GM10847 (cell line): ENCODE data around the gene METRN.

Source experiments
- POLR2A ChIP-seq: IDR thresholded peaks from 2 replicates; pipeline ENCODE4 v1.6.1; 2011; ENCODE audit not compliant: insufficient read length; ENCODE audit errors: extremely low read depth

METRN gene

DNA sequence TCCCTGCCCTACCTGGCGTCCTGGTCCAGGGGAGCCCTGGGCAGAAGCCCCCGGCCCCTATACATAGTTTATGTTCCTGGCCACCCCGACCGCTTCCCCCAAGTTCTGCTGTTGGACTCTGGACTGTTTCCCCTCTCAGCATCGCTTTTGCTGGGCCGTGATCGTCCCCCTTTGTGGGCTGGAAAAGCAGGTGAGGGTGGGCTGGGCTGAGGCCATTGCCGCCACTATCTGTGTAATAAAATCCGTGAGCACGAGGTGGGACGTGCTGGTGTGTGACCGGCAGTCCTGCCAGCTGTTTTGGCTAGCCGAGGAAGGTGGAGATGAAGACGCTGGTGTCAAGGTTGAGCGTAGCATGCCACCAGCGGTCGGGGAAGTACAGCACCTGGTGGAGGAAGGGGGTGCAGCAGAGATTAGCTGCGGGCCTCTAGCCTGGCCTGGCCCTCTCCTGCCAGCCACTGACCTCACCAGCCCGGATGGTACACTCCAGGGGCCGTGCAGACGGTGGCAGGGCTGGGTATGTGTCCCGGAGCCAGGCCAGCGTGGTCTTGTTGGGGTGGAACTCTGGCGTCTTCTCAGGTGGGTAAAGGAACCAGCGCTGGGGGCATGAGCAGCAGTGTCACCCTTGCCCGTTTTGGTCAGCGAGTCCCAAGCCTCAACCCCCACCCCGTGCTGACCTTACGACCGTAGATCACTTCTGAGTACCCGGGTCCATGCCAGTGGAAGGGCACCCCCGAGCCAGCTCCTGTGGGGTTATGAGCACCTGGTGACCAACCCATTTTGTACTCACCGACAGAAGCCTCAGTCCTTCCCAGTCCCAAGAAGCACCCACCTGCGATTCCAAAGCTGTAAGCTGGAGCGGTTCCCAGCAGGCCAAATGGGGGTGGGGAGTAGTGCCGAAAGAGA, 32.2 kb upstream of the METRN start:
- no peak for TF ChIP-seq POLR2A

DNA sequence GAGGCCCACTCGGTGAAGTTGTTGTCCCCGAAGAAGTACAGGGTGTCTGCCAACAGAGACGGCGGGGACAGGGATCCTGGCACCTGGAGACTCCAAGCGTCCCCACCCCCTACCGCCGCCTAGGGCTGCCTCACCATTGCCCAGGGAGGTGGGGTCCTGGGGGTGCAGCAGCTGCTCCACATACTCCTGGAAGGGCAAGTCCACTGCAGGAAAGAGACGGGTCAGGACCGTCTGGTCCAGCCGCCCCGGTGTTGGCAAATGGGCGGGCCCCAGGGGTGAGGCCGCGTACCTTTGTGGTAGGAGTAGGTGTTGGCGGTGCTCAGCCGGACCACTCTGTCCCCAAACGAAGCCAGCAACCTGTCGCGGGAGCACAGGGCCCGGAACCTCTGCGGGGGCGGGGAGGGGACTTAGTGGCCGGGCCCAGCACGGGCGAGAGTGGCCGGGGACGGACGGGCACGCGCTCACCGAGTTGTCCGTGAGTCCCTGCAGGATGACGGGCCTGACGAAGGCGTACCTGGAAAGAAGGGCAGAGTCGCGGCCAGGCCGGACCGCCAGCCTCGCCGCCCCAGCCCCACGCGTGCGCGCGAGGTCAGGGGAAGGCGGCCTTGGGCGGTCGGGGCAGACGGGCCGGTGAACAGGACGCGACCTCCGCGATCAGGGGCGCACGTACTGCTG, 31.4 kb upstream of the METRN start:
- TF ChIP-seq POLR2A = no peak

DNA sequence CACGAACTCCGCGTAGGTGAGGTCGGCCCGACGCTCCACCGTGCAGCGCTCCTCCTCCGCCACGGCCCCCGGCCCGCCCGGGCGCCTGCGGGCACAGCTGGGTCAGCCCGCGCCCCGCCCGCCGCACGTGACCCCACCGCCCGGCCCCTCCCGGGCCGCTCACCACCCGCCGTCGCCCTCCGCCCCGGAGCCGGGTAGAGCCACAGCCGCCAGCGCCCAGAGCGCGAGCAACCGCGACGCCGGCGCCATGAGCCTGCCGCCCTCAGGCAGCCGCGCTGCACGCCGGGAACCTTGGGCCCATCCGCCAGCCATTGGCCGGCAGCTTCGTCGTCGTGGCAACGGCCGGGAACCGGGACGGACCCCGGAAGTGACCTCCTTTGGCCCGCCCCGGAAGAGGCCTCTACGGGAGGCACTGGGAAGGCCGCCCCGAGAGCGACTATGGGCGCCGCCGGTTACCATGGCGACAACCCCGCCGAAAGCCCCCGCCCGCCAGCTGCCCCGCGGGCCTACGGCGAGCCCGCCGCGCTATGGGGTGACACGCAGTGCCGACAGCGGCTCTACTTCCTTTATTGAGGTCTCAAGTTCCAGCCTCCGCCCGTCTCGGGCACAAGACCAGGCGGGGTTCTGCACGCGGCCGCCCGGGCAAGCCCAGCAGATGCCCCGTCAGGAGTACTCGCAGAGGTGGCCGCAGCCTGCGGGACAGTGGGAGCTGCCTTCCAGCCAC, 30.7 kb upstream of the METRN start, which contains the start of gene JMJD8:
JMJD8 (minus strand) TSS at position 264 of the 724 bp plus-strand sequence; CDS start at position 249, 15 bp downstream.
- TF ChIP-seq POLR2A = peak; percentile 90

DNA sequence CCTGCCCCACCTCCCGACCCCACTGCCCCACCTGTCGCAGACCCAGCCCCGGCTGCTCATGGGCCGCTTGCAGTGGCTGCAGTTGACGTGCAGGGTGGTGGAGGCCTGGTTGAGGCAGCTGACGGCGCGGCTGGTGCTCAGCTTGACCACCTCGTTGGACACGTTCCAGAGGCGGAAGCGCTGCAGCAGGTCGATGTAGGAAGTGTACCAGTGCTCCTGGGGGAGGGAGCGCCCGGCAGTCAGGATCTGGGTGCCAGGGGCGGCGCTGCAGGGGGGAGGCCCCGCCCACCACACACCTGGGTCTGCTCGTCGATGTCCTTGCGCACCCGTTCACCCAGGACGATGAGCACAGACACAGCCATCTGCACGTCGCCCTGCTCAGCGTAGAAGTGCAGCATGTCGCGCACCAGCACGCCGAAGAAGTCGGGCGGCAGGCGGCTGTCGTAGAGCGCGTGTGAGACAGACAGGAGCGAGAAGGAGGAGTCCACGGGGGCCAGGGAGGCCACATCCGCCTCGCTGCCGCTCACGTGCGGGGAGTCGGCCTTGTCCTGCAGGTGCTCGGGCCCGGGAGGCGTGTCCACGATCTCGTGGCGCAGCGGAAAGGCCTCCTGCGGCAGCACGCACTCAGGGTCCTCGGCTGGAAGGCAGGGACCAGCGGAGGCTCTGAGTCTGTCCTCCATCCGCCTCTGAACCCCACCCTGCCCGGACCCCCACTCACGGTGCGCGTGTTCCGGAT, 29.8 kb upstream of the METRN start:
- TF ChIP-seq POLR2A = no peak

DNA sequence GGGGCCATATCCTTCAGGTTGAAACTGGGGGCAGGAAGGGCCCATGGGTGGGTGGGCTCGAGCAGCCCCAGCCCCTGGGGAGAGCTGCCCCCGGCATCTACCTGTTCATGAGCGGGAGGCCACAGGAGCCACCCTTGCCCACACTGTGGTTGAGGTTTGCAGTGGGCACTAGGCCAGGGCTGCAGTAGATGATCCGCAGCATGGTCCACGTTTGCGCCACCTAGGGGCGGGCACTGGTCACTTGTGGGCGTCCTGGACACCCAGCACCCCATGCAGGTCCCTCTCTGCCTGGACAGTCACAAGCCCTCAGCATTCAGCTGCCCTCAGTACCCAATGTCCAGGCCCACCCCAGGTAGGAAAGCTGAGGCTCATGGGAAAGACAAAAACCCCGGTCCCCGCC, 29.0 kb upstream of the METRN start:
- no peak for TF ChIP-seq POLR2A

DNA sequence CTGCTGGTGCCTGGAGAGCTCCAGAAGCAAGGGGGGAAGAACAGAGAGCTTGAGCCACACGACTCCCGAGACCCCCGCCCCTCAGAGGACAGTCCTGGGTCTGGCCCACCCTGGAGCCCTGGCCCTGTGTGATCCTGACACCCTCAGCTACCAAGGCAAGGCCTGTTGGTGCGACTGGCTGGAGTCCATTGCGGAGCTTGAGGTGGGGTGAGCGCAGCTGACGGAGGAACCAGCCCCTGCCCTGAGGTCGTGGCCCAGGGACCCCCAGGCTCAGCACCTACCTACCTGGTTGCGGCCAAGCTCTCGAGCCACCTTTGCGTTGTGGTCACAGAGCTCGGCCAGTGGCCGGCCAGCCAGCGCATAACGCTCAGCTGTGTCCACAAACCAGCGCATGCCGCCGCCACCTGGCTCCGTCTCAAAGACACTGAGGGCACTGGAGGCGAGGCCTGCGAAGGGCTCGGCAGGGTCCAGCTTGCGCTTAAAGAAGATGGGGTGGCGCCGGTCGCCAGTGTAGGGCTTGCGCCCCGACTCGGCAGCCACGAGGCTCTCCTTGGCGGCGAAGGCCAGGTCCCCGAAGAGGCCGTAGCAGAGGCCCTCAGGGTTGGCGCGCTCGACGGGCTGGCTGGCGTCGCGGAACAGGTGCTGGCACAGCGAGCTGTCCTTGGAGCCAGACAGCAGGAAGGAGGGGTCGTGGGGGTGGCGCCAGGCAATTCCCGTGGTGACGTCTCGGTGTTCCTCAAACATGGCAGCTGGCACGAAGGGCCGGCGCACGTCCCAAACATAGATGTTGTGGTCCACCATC, 28.3 kb upstream of the METRN start:
- TF ChIP-seq POLR2A = no peak

DNA sequence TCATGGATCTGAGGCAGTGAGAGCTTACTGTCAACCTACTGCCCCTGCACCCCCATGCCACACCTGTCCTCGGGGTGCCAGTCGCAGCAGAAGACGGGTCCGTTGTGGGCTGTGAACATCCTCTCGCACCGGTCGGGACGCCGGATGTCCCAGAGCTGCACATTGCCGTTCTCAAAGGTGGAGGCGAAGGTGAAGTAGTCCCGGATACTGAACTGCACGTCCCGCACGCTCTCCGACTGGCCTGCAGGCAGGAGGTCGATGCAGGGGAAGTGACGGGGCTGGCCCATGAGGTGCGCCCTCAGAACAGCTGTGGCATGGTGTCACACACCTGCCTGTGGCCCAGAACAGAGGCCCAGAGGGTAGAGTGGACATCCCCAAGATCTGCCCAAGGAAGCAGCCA, 27.4 kb upstream of the METRN start:
- TF ChIP-seq POLR2A = no peak

DNA sequence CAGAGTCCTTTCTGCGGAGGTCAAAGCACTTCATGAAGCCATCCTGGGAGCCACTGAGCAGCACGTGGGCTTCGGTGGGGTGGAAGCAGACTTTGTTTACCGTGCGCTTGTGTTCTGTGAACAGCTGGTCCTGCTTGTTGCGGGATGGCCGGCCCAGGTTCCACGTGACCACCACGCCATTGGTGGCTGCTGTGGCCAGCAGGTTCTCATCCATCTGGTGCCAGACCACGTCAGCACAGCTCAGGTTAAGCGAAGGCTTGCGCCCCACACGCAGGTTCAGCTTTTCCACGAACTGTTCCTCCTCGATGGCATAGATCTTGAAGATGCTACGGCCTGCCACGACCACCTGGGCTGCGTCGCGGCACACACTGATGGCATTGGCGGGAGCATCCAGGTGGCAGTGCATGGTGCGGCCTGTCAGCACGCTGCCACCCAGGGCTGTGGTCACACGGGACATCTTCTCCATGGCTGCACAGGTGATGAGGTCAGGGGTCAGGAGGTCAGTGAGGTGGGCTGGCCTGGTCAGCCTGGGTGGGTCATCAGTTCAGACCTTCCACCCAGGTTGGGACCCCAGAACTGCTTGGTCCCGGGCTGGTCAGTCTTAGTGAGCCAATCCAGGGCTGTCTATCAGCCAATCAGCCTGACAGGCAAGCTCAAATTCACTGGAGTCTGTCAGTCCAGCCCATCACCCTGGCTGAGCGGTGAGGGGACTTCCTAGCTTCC, 25.6 kb upstream of the METRN start:
- no peak for TF ChIP-seq POLR2A

DNA sequence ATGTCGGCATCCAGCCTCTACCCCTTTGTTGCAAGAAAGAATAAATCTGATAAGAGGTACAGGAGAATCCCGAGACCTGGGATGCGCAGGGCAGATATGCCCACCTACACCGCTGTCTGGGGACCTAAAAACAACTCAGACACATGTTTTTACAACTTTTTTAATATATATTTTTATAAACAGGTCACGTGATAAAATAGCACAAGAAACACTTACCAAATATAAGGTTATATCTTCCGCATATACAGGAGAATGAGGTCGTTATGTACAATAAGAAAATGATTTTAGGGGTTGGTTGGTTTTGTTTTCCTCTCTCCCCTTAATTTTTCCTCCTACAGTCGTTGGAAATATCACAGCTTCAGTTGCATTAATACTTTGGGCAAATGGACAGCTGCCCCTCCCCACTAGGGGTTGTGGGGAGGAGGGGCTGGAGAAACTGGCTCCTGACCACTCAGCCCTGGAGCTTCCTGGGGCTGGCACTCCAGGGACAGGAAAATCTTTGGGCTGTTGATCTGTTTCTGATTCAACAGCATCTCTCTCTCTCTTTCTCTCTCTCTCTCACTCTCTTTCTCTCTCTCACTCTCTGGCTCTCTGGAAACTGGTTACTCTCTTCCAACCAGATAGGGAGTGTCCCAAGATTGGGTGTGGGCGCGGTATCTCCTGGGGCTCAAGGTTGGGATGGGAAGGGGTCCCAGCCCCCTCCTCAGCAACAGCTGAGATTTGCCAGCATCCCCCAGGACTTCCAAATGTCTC, 22.4 kb upstream of the METRN start:
- TF ChIP-seq POLR2A = no peak

DNA sequence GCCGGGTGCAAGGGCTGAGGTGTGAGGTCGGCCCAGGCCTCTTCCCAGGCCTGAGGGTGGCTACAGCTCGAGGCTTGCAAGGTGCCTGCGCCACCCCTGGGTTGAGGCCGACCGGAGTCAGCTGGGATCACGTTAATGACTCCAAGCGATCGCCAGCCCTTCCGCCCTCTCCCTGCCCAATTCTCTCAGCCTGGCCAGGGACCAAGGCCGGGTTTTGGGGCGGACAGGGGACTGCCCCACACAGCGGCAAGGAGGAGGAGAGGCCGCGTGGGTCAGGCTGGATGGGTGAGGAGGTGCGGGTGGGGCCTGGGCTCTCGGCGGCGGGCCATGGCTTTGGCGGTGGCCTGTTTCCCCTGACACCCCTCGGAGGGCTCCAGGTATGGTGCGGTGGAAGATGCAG, 21.6 kb upstream of the METRN start:
- TF ChIP-seq POLR2A = no peak

DNA sequence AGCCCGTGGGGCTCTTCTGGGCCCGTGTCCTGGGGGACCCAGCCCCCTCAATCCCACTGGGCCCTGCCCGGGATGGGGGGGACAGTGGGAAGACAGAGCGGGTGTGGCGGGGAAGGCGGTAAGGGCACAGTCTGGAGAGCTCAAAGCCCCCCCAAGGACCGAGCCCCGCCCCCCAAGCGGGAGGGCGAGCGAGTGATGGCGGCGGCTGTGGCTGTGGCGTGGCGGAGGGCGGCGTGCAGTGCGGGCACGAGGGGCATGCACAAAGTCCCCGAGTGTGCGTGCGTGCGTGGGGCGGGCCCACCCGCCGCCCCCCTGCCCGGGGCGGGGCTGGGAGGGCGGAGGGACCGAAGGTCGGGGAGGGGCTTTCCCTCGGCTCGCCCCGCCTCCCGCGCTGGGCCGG, 21.2 kb upstream of the METRN start:
- no peak for TF ChIP-seq POLR2A

DNA sequence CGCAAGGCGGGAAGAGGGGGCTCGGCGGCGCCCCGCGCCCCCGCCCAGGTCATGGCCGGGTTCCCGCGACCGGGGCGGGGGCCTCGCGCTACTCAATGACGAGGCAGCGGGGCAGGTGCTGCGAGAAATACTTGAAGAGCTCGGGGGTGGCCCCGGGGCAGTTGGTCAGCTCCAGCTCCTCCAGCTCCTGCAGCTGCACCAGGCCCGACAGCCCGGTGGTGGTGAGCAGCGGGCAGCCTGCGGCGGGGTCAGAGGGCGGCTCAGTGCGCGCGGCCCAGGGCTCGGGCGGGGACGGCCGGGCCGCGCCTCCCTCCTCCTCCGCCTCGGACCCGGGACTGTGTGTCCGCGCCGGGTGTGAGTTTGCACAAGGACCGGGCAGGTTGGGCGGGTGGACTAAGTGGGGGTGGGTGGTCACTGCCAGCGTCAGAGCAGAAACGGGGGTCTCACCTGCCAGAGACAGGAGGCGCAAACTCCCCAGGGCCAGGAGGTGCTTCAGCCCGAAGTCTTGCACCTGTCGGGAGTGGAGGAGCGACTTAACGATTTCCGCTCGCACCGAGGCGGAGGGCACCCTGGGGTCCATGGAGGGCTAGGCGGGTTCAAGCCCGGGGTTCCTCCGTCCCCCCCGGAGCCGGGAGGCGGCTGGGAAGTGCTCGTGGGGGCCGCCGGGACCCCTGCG, 20.6 kb upstream of the METRN start:
- TF ChIP-seq POLR2A = no peak
